ENCODE results near the gene TFRC. TPM values are rescaled to one million over a fixed set of nuclear protein-coding genes. Genes with fewer than 3 reads are reported as not detected.
"Not testable (repeated sequence)": the region's sequence is repeated elsewhere in the genome, so short reads cannot be mapped to it uniquely, and the experiment has no call there.

Gene TFRC
- total RNA-seq, 2 experiments from 2014 or later: 550 TPM

GRCh38 chr3:196008387-196008786 is 73.5 kb downstream of the TFRC start:
- Mint-ChIP-seq H3K9me3 (peaks cover 5% of the 10 kb centered on the region), H3K4me3 (no peak overlapping the region), H3K27me3 (peaks cover 7% of the 10 kb centered on the region), H3K4me1 (no peaks in the 10 kb centered on the region), H3K27ac (no peak overlapping the region), H3K36me3 (no peaks in the 10 kb centered on the region)
- DNase-seq: no peak

GRCh38 chr3:196007744-196008335 is 74.0 kb downstream of the TFRC start:
- Mint-ChIP-seq H3K36me3 (no peaks in the 10 kb centered on the region), H3K4me3 (no peak overlapping the region), H3K27ac (no peak overlapping the region), H3K4me1 (no peaks in the 10 kb centered on the region), H3K27me3 (peaks cover 7% of the 10 kb centered on the region), H3K9me3 (peaks cover 5% of the 10 kb centered on the region)
- DNase-seq: no peak

DNA sequence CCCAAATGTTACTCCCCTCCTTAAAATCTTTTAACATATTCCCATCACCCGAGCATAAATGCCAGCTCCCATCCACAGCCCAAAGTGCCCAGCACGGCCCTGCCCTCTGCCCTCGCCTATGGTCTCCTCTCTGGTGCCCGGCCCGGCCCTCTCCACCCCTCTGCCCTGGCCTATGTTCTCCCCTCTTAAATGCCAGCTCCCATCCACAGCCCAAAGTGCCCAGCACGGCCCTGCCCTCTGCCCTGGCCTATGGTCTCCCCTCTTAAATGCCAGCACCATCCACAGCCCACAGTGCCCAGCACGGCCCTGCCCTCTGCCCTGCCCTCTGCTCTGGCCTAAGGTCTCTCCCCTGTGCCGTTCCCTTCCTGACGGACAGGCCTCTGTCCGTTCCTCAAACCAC is 76.6 kb downstream of the TFRC start:
- not testable (repeated sequence) for H3K36me3 Mint-ChIP-seq, H3K9me3 Mint-ChIP-seq, H3K27ac Mint-ChIP-seq

DNA sequence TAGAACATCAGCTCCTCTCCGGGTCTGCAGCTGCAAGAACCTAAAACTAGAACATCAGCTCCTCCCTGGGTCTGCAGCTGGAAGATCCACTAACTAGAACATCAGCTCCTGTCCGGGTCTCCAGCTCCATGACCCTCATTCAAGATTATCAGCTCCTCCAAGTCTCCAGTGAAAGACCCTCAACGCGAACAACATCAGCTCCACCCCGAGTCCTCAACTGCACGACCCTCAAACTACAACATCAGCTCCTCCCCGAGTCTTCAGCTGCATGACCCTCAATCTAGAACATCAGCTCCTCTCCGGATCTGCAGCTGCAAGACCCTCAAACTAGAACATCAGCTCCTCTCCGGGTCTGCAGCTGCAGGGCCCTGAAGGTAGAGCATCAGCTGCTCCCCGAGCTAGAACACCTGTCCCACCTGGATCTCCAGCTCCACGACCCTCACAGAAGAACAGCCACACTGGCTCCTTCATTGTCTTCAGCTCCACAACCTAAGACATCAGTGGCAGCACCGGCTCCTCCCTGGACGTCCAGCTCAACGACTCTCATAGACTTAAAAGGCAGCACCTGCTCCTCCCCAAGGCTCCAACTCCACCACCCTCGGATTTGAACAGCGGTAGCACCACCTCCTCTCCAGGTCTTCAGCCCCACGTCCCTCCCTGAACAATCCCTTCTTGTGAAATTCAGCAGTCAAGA is 77.4 kb downstream of the TFRC start:
- H3K4me3 Mint-ChIP-seq, H3K4me1 Mint-ChIP-seq, H3K36me3 Mint-ChIP-seq, H3K9me3 Mint-ChIP-seq, DNase-seq, H3K27ac Mint-ChIP-seq: not testable (repeated sequence)
- H3K27me3 Mint-ChIP-seq: peaks cover 22% of the 10 kb centered on the region

More for the DNA sequence above, 76.6 kb downstream of the TFRC start:
- H3K4me3 Mint-ChIP-seq, DNase-seq, H3K4me1 Mint-ChIP-seq: not testable (repeated sequence)
- H3K27me3 Mint-ChIP-seq: peaks cover 22% of the 10 kb centered on the region

- no peak overlapping the region for H3K27ac Mint-ChIP-seq
- H3K36me3 Mint-ChIP-seq: no peaks in the 10 kb centered on the region
- no peak for DNase-seq
- H3K27me3 Mint-ChIP-seq: peaks cover 29% of the 10 kb centered on the region
- H3K4me3 Mint-ChIP-seq: no peak overlapping the region
- no peaks in the 10 kb centered on the region for H3K9me3 Mint-ChIP-seq
- H3K4me1 Mint-ChIP-seq: no peaks in the 10 kb centered on the region
These were observed 78.3 kb downstream of the TFRC start for GRCh38 chr3:196003611-196004010.

DNA sequence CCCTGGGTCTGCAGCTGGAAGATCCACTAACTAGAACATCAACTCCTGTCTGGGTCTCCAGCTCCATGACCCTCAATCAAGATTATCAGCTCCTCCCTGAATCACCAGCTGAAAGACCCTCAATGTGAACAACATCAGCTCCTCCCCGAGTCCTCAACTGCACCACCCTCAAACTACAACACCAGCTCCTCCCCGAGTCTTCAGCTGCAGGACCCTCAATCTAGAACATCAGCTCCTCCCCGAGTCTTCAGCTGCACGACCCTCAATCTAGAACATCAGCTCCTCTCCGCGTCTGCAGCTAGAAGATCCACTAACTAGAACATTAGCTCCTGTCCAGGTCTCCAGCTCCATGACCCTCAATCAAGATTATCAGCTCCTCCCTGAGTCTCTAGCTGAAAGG is 79.2 kb downstream of the TFRC start:
- not testable (repeated sequence) for H3K4me3 Mint-ChIP-seq, H3K36me3 Mint-ChIP-seq, DNase-seq, H3K9me3 Mint-ChIP-seq, H3K4me1 Mint-ChIP-seq, H3K27ac Mint-ChIP-seq
- peaks cover 29% of the 10 kb centered on the region for H3K27me3 Mint-ChIP-seq

DNA sequence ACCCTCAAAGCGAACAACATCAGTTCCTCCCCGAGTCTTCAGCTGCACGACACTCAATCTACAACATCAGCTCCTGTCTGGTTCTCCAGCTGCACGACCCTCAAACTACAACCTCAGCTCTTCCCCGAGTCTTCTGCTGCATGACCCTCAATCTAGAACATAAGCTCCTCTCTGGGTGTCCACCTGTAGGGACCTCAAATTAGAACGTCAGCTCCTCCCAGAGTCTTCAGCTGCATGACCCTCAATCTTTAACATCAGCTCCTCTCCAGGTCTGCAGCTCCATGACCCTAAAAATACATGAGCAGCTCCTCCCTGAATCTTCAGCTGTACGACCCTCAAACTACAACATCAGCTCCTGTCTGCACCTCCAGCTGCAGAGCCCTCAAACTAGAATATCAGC is 80.7 kb downstream of the TFRC start:
- H3K4me3 Mint-ChIP-seq, DNase-seq, H3K4me1 Mint-ChIP-seq, H3K36me3 Mint-ChIP-seq, H3K9me3 Mint-ChIP-seq, H3K27ac Mint-ChIP-seq: not testable (repeated sequence)
- H3K27me3 Mint-ChIP-seq: peaks cover 33% of the 10 kb centered on the region

DNA sequence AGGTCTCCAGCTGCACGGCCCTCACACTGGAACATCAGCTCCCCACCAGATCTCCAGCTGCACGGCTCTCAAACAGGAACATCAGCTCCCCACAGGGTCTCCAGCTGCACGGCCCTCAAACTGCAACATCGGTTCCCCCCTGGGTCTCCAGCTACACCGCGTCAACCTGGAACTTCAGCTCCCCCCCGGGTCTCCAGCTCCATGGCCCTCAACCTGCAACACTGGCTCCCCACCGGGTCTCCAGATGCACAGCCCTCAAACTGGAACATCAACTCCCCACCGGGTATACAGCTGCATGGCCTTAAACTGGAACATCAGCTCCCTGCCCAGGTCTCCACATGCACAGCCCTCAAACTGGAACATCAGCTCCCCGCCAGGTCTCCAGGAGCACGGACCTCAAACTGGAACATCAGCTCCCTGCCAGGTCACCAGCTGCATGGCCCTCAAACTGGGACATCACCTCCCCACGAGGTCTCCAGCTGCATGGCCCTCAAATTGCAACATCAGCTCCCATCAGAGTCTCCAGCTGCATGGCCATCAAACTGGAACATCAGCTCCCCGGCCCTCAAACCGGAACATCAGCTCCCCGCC is 81.4 kb downstream of the TFRC start:
- not testable (repeated sequence) for H3K4me3 Mint-ChIP-seq, H3K9me3 Mint-ChIP-seq, DNase-seq, H3K36me3 Mint-ChIP-seq, H3K27ac Mint-ChIP-seq, H3K4me1 Mint-ChIP-seq
- H3K27me3 Mint-ChIP-seq: peaks cover 33% of the 10 kb centered on the region

GRCh38 chr3:195999896-196000295 is 82.0 kb downstream of the TFRC start:
- Mint-ChIP-seq H3K9me3 (no peaks in the 10 kb centered on the region), H3K4me1 (no peaks in the 10 kb centered on the region), H3K4me3 (no peak overlapping the region), H3K36me3 (no peaks in the 10 kb centered on the region), H3K27me3 (peaks cover 33% of the 10 kb centered on the region), H3K27ac (no peak overlapping the region)
- DNase-seq: no peak

Other genes with a start within 250 kb of the TFRC start
- gene TNK2, start 173.5 kb downstream of the TFRC start, total RNA-seq: 10 to 100 TPM; 34.6 to 35.1 TPM
- gene ZDHHC19, start 129.3 kb upstream of the TFRC start, total RNA-seq: not detected
- gene SLC51A, start 134.4 kb upstream of the TFRC start, total RNA-seq: not detected
- gene PCYT1A, start 205.6 kb upstream of the TFRC start, total RNA-seq: 10 to 100 TPM; 41.2 to 42.1 TPM
- gene DYNLT2B, start 236.2 kb upstream of the TFRC start, total RNA-seq: 1 to 10 TPM; 8.1 to 8.4 TPM

All from activated naive CD8-positive, alpha-beta T cell treated with anti-CD3 and anti-CD28 coated beads for 36 hours (primary cell).